Breast epithelium (tissue), 3 donors: ENCODE measurements around the gene GASK1B. TPM values are rescaled to one million over a fixed set of nuclear protein-coding genes. Genes with fewer than 3 reads are reported as not detected.

ENCODE experiments used
- total RNA-seq, 3 donors: library from RNA; depleted of rRNA; stranded (reverse); fragments of >200 nt; gene quantifications; one replicate each; pipeline ENCODE4 v1.1.0, GENCODE V29; 2016

Gene GASK1B
- total RNA-seq, 3 donors from 2014 or later: 69.3 to 71.1 (median 70.4) TPM

Other genes with a start within 250 kb of the GASK1B start
- gene TMEM144, start 37.5 kb upstream of the GASK1B start, total RNA-seq: 10 to 100 TPM; 14.7 to 50.1 (median 44.2) TPM